Head of caudate nucleus (tissue), 42 donors: ENCODE measurements around the gene PNLDC1.
"Not testable (repeated sequence)": the region's sequence is repeated elsewhere in the genome, so short reads cannot be mapped to it uniquely, and the experiment has no call there.

ENCODE experiments used
- DNase-seq, 42 donors: peaks; one replicate each; pipeline versions ENCODE4 v3.0.0 to v3.0.0-alpha.2; 2020 to 2021; ENCODE audit warnings: mixed read lengths in 7 of 42
- intact Hi-C: fragments of 100-400 bp; cut with DNase I; formaldehyde crosslinking; loops from one replicate; pipeline ENCODE4 v1.15.0; 2022

Gene PNLDC1

GRCh38 chr6:159813781-159814180, 13.7 kb downstream of the PNLDC1 start:
- intact Hi-C loops = no loop called here
- no peak for DNase-seq

- DNase-seq = no peak
- intact Hi-C loops = no loop called here
Measured at GRCh38 chr6:159815410-159815809, 15.3 kb downstream of the PNLDC1 start.

- intact Hi-C loops, DNase-seq: not testable (repeated sequence)
Measured at GRCh38 chr6:159816775-159817174, 16.7 kb downstream of the PNLDC1 start.

- intact Hi-C loops = no loop called here
- no peak for DNase-seq
Measured at GRCh38 chr6:159817951-159818739, 18.1 kb downstream of the PNLDC1 start.

GRCh38 chr6:159819098-159819497, 19.0 kb downstream of the PNLDC1 start:
- intact Hi-C loops = no loop called here
- no peak for DNase-seq

- peak in 2 of 42 donors; percentile 26 to 34 for DNase-seq
- intact Hi-C loops = no loop called here
Measured at GRCh38 chr6:159819932-159820640, 20.0 kb downstream of the PNLDC1 start.

- DNase-seq = no peak
- intact Hi-C loops = no loop called here
Measured at GRCh38 chr6:159821122-159821521, 21.0 kb downstream of the PNLDC1 start.

GRCh38 chr6:159821726-159822125, 21.6 kb downstream of the PNLDC1 start:
- intact Hi-C loops = no loop called here
- DNase-seq = no peak

GRCh38 chr6:159823953-159824352, 23.9 kb downstream of the PNLDC1 start:
- intact Hi-C loops = no loop called here

GRCh38 chr6:159824690-159825089, 24.6 kb downstream of the PNLDC1 start:
- intact Hi-C loops, DNase-seq: not testable (repeated sequence)

More at GRCh38 chr6:159823953-159824352, 23.9 kb downstream of the PNLDC1 start:
- DNase-seq = no peak

GRCh38 chr6:159826004-159826403, 25.9 kb downstream of the PNLDC1 start:
- no peak for DNase-seq
- intact Hi-C loops = no loop called here

GRCh38 chr6:159826968-159827647, 27.0 kb downstream of the PNLDC1 start:
- no peak for DNase-seq
- intact Hi-C loops = no loop called here

- intact Hi-C loops = no loop called here
- DNase-seq = no peak
Measured at GRCh38 chr6:159828074-159828473, 28.0 kb downstream of the PNLDC1 start.

- no peak for DNase-seq
- intact Hi-C loops = no loop called here
Measured at GRCh38 chr6:159829526-159829925, 29.4 kb downstream of the PNLDC1 start.

- DNase-seq = no peak
- intact Hi-C loops = no loop called here
Measured at GRCh38 chr6:159830501-159831372, 30.7 kb downstream of the PNLDC1 start.

GRCh38 chr6:159831373-159831679, 31.2 kb downstream of the PNLDC1 start:
- no peak for DNase-seq
- intact Hi-C loops = no loop called here

GRCh38 chr6:159832946-159833345, 32.9 kb downstream of the PNLDC1 start:
- intact Hi-C loops = no loop called here

GRCh38 chr6:159833556-159833955, 33.5 kb downstream of the PNLDC1 start:
- intact Hi-C loops = no loop called here
- no peak for DNase-seq

More at GRCh38 chr6:159832946-159833345, 32.9 kb downstream of the PNLDC1 start:
- no peak for DNase-seq

- intact Hi-C loops = no loop called here
- no peak for DNase-seq
Measured at GRCh38 chr6:159833997-159834603, 34.0 kb downstream of the PNLDC1 start.
